LNCAP (cell line): ENCODE results near the gene FRMD3.

Experiments used
- CTCF ChIP-seq: fragments of 450-650 bp; IDR thresholded peaks from 2 replicates; pipeline ENCODE4 v1.5.1; 2017; ENCODE audit warnings: mild to moderate bottlenecking

Gene FRMD3

GRCh38 chr9:83432877-83433550 lies 105.2 kb downstream of the FRMD3 start:
- TF ChIP-seq CTCF, result no peak

- no peak for TF ChIP-seq CTCF
These were observed 106.0 kb downstream of the FRMD3 start for GRCh38 chr9:83432104-83432627.

GRCh38 chr9:83431101-83432060 lies 106.8 kb downstream of the FRMD3 start:
- no peak for TF ChIP-seq CTCF

GRCh38 chr9:83430681-83431080 lies 107.5 kb downstream of the FRMD3 start:
- TF ChIP-seq CTCF, result no peak

GRCh38 chr9:83429229-83429628 lies 109.0 kb downstream of the FRMD3 start:
- no peak for TF ChIP-seq CTCF

- no peak for TF ChIP-seq CTCF
These were observed 113.0 kb downstream of the FRMD3 start for GRCh38 chr9:83425240-83425639.

GRCh38 chr9:83424831-83425230 lies 113.4 kb downstream of the FRMD3 start:
- no peak for TF ChIP-seq CTCF
